BJ (cell line): ENCODE results near the gene ARPC3. TPM values are rescaled to one million over a fixed set of nuclear protein-coding genes. Genes with fewer than 3 reads are reported as not detected.

ENCODE experiments used
- CTCF ChIA-PET: fragments of 350-600 bp; formaldehyde crosslinking; extraction: SDS; loops from one replicate; lab custom pipeline; 2021; ENCODE audit warnings: antibody characterized with exemption, inconsistent platforms; lab: Yijun Ruan, JAX
- POLR2A ChIA-PET: fragments of 300-600 bp; sonication (Branson Sonifier 250); formaldehyde crosslinking; extraction: SDS; loops from one replicate; lab custom pipeline; 2021; ENCODE audit warnings: antibody characterized with exemption; lab: Charles Lee
- DNase-seq: peaks from one replicate; pipeline ENCODE4 v3.0.0-alpha.2; 2011; ENCODE audit warnings: low read depth
- H3K27me3 ChIP-seq: 2 replicates; pipeline ENCODE4 v1.6.0; 2011; ENCODE audit warnings: low read length; ENCODE audit not compliant: control insufficient read depth, insufficient read depth
- H3K36me3 ChIP-seq: 2 replicates; pipeline ENCODE4 v1.5.1; 2011; ENCODE audit warnings: low read length; ENCODE audit not compliant: control insufficient read depth, insufficient read depth
- H3K4me3 ChIP-seq: 2 replicates; pipeline ENCODE4 v1.5.1; 2011; ENCODE audit warnings: low read depth, mild to moderate bottlenecking, control low read depth, low read length
- polyA minus RNA-seq: library from RNA; depleted of rRNA, polyadenylated mRNA; stranded (reverse); fragments of >200 nt; gene quantifications from 2 replicates; pipeline ENCODE4 v1.2.3, GENCODE V29; 2011; rRNA and poly(A)+ RNA removed
- polyA plus RNA-seq: library from polyadenylated mRNA; depleted of rRNA; stranded (reverse); fragments of >200 nt; gene quantifications from 2 replicates; pipeline ENCODE4 v1.2.3, GENCODE V29; 2011; rRNA removed
- TF ChIP-seq, protein P1 (sequence below): IDR thresholded peaks from 2 replicates; pipeline ENCODE4 v1.5.1; 2011; ENCODE audit warnings: low read depth, mild to moderate bottlenecking, control low read depth, inconsistent platforms, low read length, moderate library complexity; ENCODE audit not compliant: insufficient read depth

The ARPC3 gene
- polyA plus RNA-seq (22.7 and 50.9 TPM in 2 replicates), polyA minus RNA-seq (25.0 and 25.3 TPM in 2 replicates)

DNA sequence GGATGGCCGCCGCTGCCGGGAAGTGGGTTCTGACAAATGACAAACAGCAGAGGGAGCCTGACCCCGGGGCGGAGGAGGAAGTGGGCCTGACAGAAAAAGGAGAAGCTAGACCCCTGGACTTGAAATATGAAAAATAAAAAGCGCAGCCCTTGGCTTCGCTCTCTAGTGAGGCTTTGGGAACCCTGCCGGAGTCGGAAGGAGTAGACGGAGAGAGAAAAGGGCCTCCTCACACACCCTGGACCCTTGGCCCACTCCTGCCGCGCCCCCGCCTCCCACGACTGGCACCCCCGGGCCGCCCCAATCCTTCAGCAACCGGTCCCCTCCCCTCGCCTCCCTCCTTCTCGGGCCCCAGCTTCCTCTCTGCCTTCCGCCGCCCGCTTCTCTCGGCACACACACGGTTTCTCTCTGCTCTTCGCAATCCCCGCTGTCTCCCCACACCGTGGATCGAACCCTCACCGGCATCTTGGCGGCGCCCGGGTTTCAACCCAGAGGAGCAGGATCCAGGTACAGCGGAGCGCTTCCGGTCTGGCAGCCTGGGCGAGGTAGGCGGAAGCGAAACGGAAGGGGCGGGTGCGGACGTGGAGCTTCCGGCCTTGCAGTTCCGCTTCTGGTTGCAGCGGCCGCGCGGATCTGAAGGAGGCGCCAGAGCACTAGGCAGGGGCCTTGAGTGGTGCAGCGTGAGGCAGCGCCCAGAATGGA lies at the start of gene ARPC3:
ARPC3 (minus strand) TSS at position 539 of the 699 bp plus-strand sequence; CDS start at position 462, 77 bp downstream.
- H3K27me3 ChIP-seq, result no peaks in the 10 kb centered on the region
- peak; percentile 61 for DNase-seq
- ChIA-PET POLR2A (interaction anchor here (0.6 to 1.2 kb wide), 5 partner anchors 12 to 150 kb away, joined by 3 to 8 read pairs (median 5); partner anchors contain the start of genes FAM216A and GPN3), CTCF (interaction anchor here (0.6 to 7.1 kb wide), 37 partner anchors 8 to 465 kb away, joined by 3 to 106 read pairs (median 4); partner anchors contain the start of genes FAM216A, GPN3, RAD9B and VPS29)
- TF ChIP-seq, protein P1, sequence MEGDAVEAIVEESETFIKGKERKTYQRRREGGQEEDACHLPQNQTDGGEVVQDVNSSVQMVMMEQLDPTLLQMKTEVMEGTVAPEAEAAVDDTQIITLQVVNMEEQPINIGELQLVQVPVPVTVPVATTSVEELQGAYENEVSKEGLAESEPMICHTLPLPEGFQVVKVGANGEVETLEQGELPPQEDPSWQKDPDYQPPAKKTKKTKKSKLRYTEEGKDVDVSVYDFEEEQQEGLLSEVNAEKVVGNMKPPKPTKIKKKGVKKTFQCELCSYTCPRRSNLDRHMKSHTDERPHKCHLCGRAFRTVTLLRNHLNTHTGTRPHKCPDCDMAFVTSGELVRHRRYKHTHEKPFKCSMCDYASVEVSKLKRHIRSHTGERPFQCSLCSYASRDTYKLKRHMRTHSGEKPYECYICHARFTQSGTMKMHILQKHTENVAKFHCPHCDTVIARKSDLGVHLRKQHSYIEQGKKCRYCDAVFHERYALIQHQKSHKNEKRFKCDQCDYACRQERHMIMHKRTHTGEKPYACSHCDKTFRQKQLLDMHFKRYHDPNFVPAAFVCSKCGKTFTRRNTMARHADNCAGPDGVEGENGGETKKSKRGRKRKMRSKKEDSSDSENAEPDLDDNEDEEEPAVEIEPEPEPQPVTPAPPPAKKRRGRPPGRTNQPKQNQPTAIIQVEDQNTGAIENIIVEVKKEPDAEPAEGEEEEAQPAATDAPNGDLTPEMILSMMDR, result peak; percentile 94
- peak within 1 kb of the TSS; percentile 100 for H3K4me3 ChIP-seq
- peaks cover 4% of the 10 kb centered on the region; the same call in 1 of the 2 replicates for H3K36me3 ChIP-seq

DNA sequence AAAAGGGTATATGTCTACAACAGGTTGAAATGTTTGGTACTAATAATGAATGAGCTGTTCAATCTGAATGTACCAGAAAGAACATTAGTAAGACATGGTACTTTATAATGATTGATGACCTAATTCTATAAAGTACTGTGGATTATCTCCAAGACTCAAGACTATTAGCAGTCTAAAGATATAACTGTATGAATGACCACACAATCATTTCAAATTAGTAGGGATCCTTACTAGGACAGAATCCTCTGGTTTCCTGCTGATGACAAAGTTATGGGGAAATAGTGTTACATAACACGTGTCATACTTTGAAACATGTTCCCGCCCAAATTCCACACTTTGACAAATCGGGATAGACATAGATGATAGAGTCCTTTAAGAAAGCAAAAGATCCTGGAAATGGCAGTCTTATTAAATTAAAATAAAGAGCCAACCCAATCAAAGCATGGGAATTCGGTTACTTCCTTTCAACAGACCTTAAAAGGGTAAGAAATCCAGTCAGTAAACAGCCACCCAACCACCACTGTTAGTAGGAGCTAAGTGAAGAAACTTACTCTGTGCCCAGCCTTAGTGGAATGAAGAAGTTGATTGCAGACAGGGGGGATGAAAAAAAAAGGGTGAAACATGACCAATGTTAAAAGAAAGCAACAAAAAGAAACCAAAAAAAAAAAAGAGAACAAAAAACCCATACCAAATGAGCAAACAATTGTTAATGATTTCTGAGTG lies 49.0 kb upstream of the ARPC3 start:
- Histone ChIP-seq H3K4me3 (no peak overlapping the region), H3K36me3 (no peaks in the 10 kb centered on the region; the same call in 1 of the 2 replicates), H3K27me3 (no peaks in the 10 kb centered on the region)
- ChIA-PET CTCF (interaction anchor here (1.0 to 4.3 kb wide), 4 partner anchors 30 to 104 kb away, joined by 3 to 35 read pairs (median 10); partner anchors contain the start of genes ARPC3, FAM216A and GPN3), POLR2A (interaction anchor here (0.6 kb wide), 2 partner anchors 49 to 85 kb away, joined by 3 read pairs; partner anchors contain the start of gene ARPC3)
- TF ChIP-seq, protein P1, result no peak
- no peak for DNase-seq

DNA sequence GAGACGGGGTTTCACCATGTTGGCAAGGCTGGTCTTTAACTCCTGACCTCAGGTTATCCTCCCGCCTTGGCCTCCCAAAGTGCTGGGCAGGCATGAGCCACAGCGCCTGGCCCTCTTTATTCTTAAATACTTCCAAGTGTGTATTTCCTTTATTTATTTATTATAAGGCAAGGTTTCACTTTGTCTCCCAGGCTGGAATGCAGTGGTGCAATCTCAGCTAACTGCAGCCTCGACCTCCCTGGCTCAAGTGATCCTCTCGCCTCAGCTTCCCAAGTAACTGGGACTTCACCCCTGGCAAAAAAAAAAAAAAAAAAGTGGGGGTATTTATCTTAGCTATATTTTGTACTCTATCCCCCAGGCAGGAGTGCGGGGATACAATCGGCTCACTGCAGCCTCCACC lies 25.3 kb upstream of the ARPC3 start:
- POLR2A ChIA-PET, result no interaction called here
- Histone ChIP-seq H3K27me3 (no peaks in the 10 kb centered on the region), H3K4me3 (no peak overlapping the region), H3K36me3 (no peaks in the 10 kb centered on the region)
- TF ChIP-seq, protein P1, result no peak
- no peak for DNase-seq
- CTCF ChIA-PET, result interaction anchor here (0.8 kb wide), 1 partner anchor 15 kb away, joined by 4 read pairs; no protein-coding TSS in a partner anchor

DNA sequence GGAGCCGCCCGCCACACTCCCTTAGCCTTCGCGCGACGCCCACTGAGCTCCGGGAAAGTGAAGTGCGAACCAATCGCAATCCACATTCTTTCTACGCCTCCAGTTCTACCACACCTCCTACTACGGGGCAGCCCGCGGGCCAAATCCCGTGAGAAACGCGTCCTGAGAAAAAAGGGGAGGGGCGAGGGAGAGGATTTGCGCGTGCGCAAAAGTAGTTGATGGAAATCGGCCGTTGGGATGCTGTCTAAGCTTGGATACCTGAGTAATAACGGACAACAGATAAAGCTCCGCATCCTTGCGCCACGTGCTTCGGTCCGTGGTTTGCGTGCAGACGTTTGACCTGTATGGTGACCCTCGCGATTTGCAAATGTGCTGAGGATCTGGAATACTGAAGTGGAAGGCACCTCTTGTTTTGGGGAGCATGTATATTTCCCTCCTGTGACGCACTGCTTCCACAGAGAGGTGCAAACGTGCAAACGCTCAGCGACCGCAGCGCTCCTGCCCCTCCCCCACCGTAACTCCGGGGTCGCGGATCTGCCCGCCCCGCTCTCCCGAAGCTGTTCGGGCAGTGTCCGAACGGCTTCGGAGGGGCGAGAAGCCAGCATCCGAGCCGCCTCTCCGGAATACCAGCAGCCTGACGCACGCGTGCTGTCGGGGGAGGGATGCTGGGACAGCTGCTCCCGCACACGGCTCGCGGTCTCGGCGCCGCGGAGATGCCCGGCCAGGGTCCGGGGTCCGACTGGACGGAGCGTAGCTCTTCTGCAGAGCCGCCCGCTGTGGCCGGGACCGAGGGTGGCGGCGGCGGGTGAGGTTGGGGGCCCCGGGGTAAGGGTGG lies 18.3 kb upstream of the ARPC3 start, which contains the start of the genes FAM216A and GPN3:
FAM216A (plus strand) TSS at position 632 of the 835 bp plus-strand sequence; CDS start at position 663, 31 bp downstream.
GPN3 (minus strand) TSS at position 44 of the 835 bp plus-strand sequence. CDS start 54 bp downstream, outside the sequence.
- Histone ChIP-seq H3K4me3 (peak within 1 kb of the TSS; percentile 77), H3K27me3 (no peaks in the 10 kb centered on the region), H3K36me3 (no peaks in the 10 kb centered on the region; the same call in 1 of the 2 replicates)
- TF ChIP-seq, protein P1, result no peak
- DNase-seq, result peak; percentile 85
- POLR2A ChIA-PET, result interaction anchor here (0.5 to 1.2 kb wide), 4 partner anchors 14 to 430 kb away, joined by 3 to 8 read pairs (median 6); partner anchors contain the start of gene ARPC3
- CTCF ChIA-PET, result interaction anchor here (0.7 to 2.5 kb wide), 27 partner anchors 8 to 426 kb away, joined by 3 to 52 read pairs (median 4); partner anchors contain the start of genes ARPC3, RAD9B, TCTN1 and VPS29
